ENCODE measurements around the gene NUP205.
"Not testable (repeated sequence)": the region's sequence is repeated elsewhere in the genome, so short reads cannot be mapped to it uniquely, and the experiment has no call there.

NUP205 gene

DNA sequence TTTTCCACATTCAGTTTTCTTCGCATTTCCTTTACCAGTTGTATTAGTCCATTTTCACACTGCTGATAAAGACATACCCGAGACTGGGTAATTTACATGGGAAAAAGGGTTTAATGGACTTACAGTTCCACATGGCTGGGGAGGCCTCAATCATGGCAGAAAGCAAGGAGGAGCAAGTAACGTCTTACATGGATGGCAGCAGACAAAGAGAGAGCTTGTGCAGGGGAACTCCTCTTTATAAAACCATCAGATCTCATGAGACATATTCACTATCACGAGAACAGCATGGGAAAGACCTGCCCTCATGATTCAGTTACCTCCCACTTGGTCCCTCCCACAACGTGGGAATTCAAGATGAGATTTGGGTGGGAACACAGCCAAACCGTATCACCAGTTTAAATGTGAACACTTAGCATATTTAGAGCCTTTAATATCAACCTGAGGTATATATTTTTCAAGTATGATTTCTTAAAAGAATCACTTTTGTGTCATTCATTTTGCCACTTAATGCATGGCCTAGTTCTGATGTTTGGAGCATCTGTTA lies 111.2 kb downstream of the NUP205 start:
- not testable (repeated sequence) for H4K91ac ChIP-seq (ENCODE audit: low read depth, low read length, poor library complexity); H2AFZ ChIP-seq (ENCODE audit: low read length); H3K4me3 ChIP-seq (ENCODE audit: low read length in 2 of 2); DNase-seq (ENCODE audit: low spot score); H4K8ac ChIP-seq (ENCODE audit: low read depth, low read length); H2BK15ac ChIP-seq (ENCODE audit: low read length); H3K14ac ChIP-seq (ENCODE audit: low read length); H3K79me1 ChIP-seq (ENCODE audit: low read depth, low read length); H3K4ac ChIP-seq (ENCODE audit: low read length); H3K27ac ChIP-seq (replicated peaks; ENCODE audit: low read length); H2BK5ac ChIP-seq (ENCODE audit: low read length); H2AK5ac ChIP-seq (ENCODE audit: low read depth, low read length); H3K27me3 ChIP-seq (ENCODE audit: control insufficient read depth in 3 of 3, insufficient read depth in 3 of 3, low read depth in 1 of 3, low read length in 3 of 3); H3K18ac ChIP-seq (ENCODE audit: low read length); H2BK120ac ChIP-seq (ENCODE audit: low read depth, low read length); H3K9ac ChIP-seq (ENCODE audit: low read depth, low read length, poor library complexity); H3K4me1 ChIP-seq (ENCODE audit: control insufficient read depth in 2 of 2, insufficient read depth in 1 of 2, low read depth in 1 of 2, low read length in 2 of 2); H3K23ac ChIP-seq (ENCODE audit: low read depth, low read length, poor library complexity); H2BK12ac ChIP-seq (ENCODE audit: low read length); H3K4me2 ChIP-seq (ENCODE audit: insufficient read depth, low read length, poor library complexity, severe bottlenecking)
- Histone ChIP-seq H3K36me3 (replicated peaks in 1 of 2; ENCODE audit: control insufficient read depth in 2 of 2, insufficient read depth in 2 of 2, low read length in 2 of 2) (peaks cover 4 to 43% of the 10 kb centered on the region in 2 donors), H3K9me3 (replicated peaks in 1 of 2; ENCODE audit: control insufficient read depth in 2 of 2, insufficient read depth in 1 of 2, low read depth in 1 of 2, low read length in 2 of 2) (peaks cover 4 to 13% of the 10 kb centered on the region in 2 donors)
- no CpG with 5 or more reads among the region's 6 CpGs for WGBS, 2 donors (ENCODE audit: extremely low coverage in 2 of 2, insufficient read length in 2 of 2, insufficient replicate concordance in 1 of 2)

DNA sequence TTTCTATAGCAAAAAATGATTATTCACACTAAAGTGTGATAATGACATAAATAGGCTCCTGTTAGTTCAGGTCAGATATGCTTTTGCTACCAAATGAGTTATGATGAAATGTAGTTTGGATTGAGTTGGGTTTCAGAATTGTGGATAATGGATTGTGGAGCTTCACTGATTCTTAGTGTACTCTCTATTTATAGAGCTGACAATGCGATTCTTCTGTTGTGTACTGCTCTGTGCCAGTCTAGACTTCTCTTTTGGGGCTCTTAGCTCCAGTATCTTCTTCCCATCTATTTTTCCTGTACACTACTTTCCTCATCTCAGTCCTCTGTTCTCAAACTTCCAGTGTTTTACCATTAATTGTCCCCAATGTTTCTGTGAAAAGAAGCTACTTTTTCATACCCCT lies 112.1 kb downstream of the NUP205 start:
- no peak for DNase-seq (ENCODE audit: low spot score)
- Histone ChIP-seq H2AFZ (ENCODE audit: low read length) (no peak overlapping the region), H3K23ac (ENCODE audit: low read depth, low read length, poor library complexity) (no peak overlapping the region), H3K79me1 (ENCODE audit: low read depth, low read length) (peaks cover 5% of the 10 kb centered on the region), H2BK15ac (ENCODE audit: low read length) (no peak overlapping the region), H4K8ac (ENCODE audit: low read depth, low read length) (no peak overlapping the region), H3K14ac (ENCODE audit: low read length) (no peak overlapping the region), H3K27me3 (ENCODE audit: control insufficient read depth in 3 of 3, insufficient read depth in 3 of 3, low read depth in 1 of 3, low read length in 3 of 3) (no peaks in the 10 kb centered on the region), H3K4me1 (ENCODE audit: control insufficient read depth in 2 of 2, insufficient read depth in 1 of 2, low read depth in 1 of 2, low read length in 2 of 2) (no peaks in the 10 kb centered on the region), H3K4me2 (ENCODE audit: insufficient read depth, low read length, poor library complexity, severe bottlenecking) (no peak overlapping the region), H3K27ac (replicated peaks; ENCODE audit: low read length) (no peak overlapping the region), H4K91ac (ENCODE audit: low read depth, low read length, poor library complexity) (no peak overlapping the region), H2AK5ac (ENCODE audit: low read depth, low read length) (no peak overlapping the region), H3K18ac (ENCODE audit: low read length) (no peak overlapping the region), H3K4ac (ENCODE audit: low read length) (no peak overlapping the region), H3K4me3 (ENCODE audit: low read length in 2 of 2) (no peak overlapping the region), H3K9me3 (replicated peaks in 1 of 2; ENCODE audit: control insufficient read depth in 2 of 2, insufficient read depth in 1 of 2, low read depth in 1 of 2, low read length in 2 of 2) (peaks cover 4 to 13% of the 10 kb centered on the region in 2 donors), H2BK120ac (ENCODE audit: low read depth, low read length) (no peak overlapping the region), H3K36me3 (replicated peaks in 1 of 2; ENCODE audit: control insufficient read depth in 2 of 2, insufficient read depth in 2 of 2, low read length in 2 of 2) (peaks cover 6 to 43% of the 10 kb centered on the region in 2 donors), H2BK12ac (ENCODE audit: low read length) (no peak overlapping the region), H2BK5ac (ENCODE audit: low read length) (no peak overlapping the region), H3K9ac (ENCODE audit: low read depth, low read length, poor library complexity) (no peak overlapping the region)
- no CpG with 5 or more reads among the region's 1 CpG for WGBS, 2 donors (ENCODE audit: extremely low coverage in 2 of 2, insufficient read length in 2 of 2, insufficient replicate concordance in 1 of 2)

DNA sequence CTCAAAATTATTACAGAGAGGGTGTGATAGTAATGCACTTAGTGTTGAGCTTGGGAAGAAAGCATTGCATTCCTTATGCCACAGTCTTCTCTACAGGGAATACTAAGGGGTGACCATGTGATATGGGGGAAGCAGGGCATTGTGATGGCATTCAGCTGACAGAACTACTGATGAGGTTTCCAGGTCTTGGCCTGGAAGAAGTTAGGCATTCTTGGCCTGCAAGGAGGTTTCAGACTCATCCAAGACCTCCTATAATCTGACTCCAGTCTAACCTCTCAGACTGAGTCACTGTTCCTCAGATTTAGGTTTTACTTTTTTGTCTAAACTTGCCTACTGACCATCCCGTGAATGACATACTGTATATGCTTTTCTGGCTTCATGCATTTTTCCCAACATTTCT lies 112.5 kb downstream of the NUP205 start:
- H3K4me3 ChIP-seq (ENCODE audit: low read length in 2 of 2): no peak overlapping the region
- H3K4me2 ChIP-seq (ENCODE audit: insufficient read depth, low read length, poor library complexity, severe bottlenecking): no peak overlapping the region
- H2BK120ac ChIP-seq (ENCODE audit: low read depth, low read length): no peak overlapping the region
- H2BK5ac ChIP-seq (ENCODE audit: low read length): no peak overlapping the region
- peaks cover 6 to 43% of the 10 kb centered on the region in 2 donors for H3K36me3 ChIP-seq (replicated peaks in 1 of 2; ENCODE audit: control insufficient read depth in 2 of 2, insufficient read depth in 2 of 2, low read length in 2 of 2)
- no peak overlapping the region for H4K91ac ChIP-seq (ENCODE audit: low read depth, low read length, poor library complexity)
- H3K23ac ChIP-seq (ENCODE audit: low read depth, low read length, poor library complexity): no peak overlapping the region
- H4K8ac ChIP-seq (ENCODE audit: low read depth, low read length): no peak overlapping the region
- no peak for DNase-seq (ENCODE audit: low spot score)
- no peak overlapping the region for H3K27ac ChIP-seq (replicated peaks; ENCODE audit: low read length)
- no peak overlapping the region for H2BK12ac ChIP-seq (ENCODE audit: low read length)
- no CpG with 5 or more reads among the region's 1 CpG for WGBS, 2 donors (ENCODE audit: extremely low coverage in 2 of 2, insufficient read length in 2 of 2, insufficient replicate concordance in 1 of 2)
- peaks cover 5% of the 10 kb centered on the region for H3K79me1 ChIP-seq (ENCODE audit: low read depth, low read length)
- H3K9ac ChIP-seq (ENCODE audit: low read depth, low read length, poor library complexity): no peak overlapping the region
- H2BK15ac ChIP-seq (ENCODE audit: low read length): no peak overlapping the region
- H3K18ac ChIP-seq (ENCODE audit: low read length): no peak overlapping the region
- H3K27me3 ChIP-seq (ENCODE audit: control insufficient read depth in 3 of 3, insufficient read depth in 3 of 3, low read depth in 1 of 3, low read length in 3 of 3): no peaks in the 10 kb centered on the region
- H3K9me3 ChIP-seq (replicated peaks in 1 of 2; ENCODE audit: control insufficient read depth in 2 of 2, insufficient read depth in 1 of 2, low read depth in 1 of 2, low read length in 2 of 2): peaks cover 4 to 13% of the 10 kb centered on the region in 2 donors
- H2AFZ ChIP-seq (ENCODE audit: low read length): no peak overlapping the region
- no peak overlapping the region for H3K4ac ChIP-seq (ENCODE audit: low read length)
- no peaks in the 10 kb centered on the region for H3K4me1 ChIP-seq (ENCODE audit: control insufficient read depth in 2 of 2, insufficient read depth in 1 of 2, low read depth in 1 of 2, low read length in 2 of 2)
- H3K14ac ChIP-seq (ENCODE audit: low read length): no peak overlapping the region
- H2AK5ac ChIP-seq (ENCODE audit: low read depth, low read length): no peak overlapping the region

DNA sequence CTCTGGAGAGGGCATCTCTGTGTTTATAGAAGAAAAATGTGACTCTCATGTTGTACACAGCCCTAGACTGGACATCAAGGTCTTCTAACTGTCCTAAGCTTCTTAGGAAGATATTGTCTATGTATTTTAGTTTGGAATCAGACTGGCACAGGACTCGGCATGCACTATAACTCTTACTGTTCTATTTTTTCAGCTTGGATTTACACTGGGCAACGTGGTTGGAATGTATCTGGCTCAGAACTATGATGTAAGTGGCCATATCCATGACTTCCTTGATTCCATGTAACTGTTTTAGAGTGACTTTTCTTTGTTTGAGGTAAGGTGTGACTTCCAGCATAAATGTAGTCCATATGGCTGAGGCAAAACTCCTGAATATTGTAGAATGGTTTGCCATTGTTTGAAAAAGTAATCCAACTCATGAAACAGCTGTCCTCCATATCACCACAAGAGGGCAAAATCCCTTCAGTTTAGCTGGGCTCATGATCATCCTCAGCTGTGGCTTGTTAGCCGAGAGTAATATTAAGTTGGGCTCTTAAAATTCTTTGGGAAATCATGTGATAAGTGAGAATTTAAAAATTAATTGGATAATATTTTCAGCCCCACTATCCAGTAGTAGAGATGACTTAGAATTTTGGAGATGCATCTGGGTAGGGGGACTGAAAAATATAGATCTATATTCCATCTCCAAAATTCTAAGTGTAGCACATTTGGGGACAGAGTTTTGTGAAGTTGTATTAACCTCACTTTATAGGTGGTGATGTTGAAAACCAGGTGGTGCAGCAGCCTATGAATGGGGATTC lies 115.0 kb downstream of the NUP205 start:
- no peaks in the 10 kb centered on the region for H3K27me3 ChIP-seq (ENCODE audit: control insufficient read depth in 3 of 3, insufficient read depth in 3 of 3, low read depth in 1 of 3, low read length in 3 of 3)
- H3K27ac ChIP-seq (replicated peaks; ENCODE audit: low read length): no peak overlapping the region
- peak; percentile 33 for DNase-seq (ENCODE audit: low spot score)
- H4K8ac ChIP-seq (ENCODE audit: low read depth, low read length): no peak overlapping the region
- no peaks in the 10 kb centered on the region for H3K4me1 ChIP-seq (ENCODE audit: control insufficient read depth in 2 of 2, insufficient read depth in 1 of 2, low read depth in 1 of 2, low read length in 2 of 2)
- no peak overlapping the region for H4K91ac ChIP-seq (ENCODE audit: low read depth, low read length, poor library complexity)
- no peak overlapping the region for H3K14ac ChIP-seq (ENCODE audit: low read length)
- H3K9ac ChIP-seq (ENCODE audit: low read depth, low read length, poor library complexity): no peak overlapping the region
- H2BK120ac ChIP-seq (ENCODE audit: low read depth, low read length): no peak overlapping the region
- H3K4me3 ChIP-seq (ENCODE audit: low read length in 2 of 2): no peak overlapping the region
- no peak overlapping the region for H3K4me2 ChIP-seq (ENCODE audit: insufficient read depth, low read length, poor library complexity, severe bottlenecking)
- peaks cover 7 to 52% of the 10 kb centered on the region in 2 donors for H3K36me3 ChIP-seq (replicated peaks in 1 of 2; ENCODE audit: control insufficient read depth in 2 of 2, insufficient read depth in 2 of 2, low read length in 2 of 2)
- WGBS, 2 donors (ENCODE audit: extremely low coverage in 2 of 2, insufficient read length in 2 of 2, insufficient replicate concordance in 1 of 2): no CpG with 5 or more reads among the region's 3 CpGs
- no peak overlapping the region for H2AFZ ChIP-seq (ENCODE audit: low read length)
- peaks cover 4 to 13% of the 10 kb centered on the region in 2 donors for H3K9me3 ChIP-seq (replicated peaks in 1 of 2; ENCODE audit: control insufficient read depth in 2 of 2, insufficient read depth in 1 of 2, low read depth in 1 of 2, low read length in 2 of 2)
- no peak overlapping the region for H2BK5ac ChIP-seq (ENCODE audit: low read length)
- H3K23ac ChIP-seq (ENCODE audit: low read depth, low read length, poor library complexity): no peak overlapping the region
- no peak overlapping the region for H2BK12ac ChIP-seq (ENCODE audit: low read length)
- no peak overlapping the region for H3K18ac ChIP-seq (ENCODE audit: low read length)
- no peak overlapping the region for H2BK15ac ChIP-seq (ENCODE audit: low read length)
- no peak overlapping the region for H2AK5ac ChIP-seq (ENCODE audit: low read depth, low read length)
- H3K79me1 ChIP-seq (ENCODE audit: low read depth, low read length): peaks cover 5% of the 10 kb centered on the region
- H3K4ac ChIP-seq (ENCODE audit: low read length): no peak overlapping the region

Measured in neuronal stem cell (in vitro differentiated cells).